GM19099 (cell line): Measurements from ENCODE around the gene SPINK1.

Source experiments
- POLR2A ChIP-seq: IDR thresholded peaks from 3 replicates; pipeline ENCODE4 v1.6.1; 2011; ENCODE audit warnings: low read depth; ENCODE audit not compliant: insufficient read length; ENCODE audit errors: extremely low read depth

The SPINK1 gene

DNA sequence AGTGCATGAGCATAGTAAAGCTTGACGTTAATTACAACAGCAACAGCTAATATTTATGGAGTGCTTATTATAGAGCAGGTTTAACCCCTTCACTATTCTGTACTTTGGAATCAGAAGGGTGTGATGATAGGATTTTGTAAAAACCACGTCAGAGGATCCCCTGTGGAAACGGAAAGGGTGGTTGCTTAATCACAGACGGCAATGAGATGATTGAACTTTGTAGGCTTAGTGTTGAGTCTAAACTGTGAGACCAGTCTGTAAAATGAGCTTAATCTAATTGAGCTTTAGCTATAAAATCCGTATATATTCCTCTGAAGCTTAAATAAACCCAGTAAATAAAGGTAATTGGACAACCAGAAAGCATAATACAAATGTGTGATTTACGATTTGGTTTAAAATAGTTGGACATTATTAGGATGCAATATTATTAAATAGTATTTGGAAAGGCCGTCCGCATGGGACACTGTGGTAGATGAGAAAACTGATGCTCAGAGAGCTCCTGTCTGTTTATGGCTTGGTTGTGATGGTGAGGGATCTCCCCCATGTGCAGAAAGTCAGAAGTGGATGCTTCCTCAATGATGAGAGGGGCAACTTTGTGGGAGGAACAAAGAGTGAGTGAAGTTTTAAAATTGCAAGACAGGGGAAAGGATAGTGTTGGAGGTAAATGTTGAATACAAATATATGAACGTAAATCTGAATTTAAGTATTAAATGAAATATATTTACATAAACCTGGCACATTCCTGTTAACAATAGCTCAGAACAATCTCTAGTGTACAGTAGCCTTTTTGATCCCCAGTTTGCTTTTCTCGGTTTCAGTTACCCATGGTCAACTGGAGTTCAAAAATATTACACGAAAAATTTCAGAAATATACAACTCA is 23.7 kb upstream of the SPINK1 start:
- no peak for TF ChIP-seq POLR2A

GRCh38 chr5:147854331-147854730 is 22.9 kb upstream of the SPINK1 start:
- no peak for TF ChIP-seq POLR2A

DNA sequence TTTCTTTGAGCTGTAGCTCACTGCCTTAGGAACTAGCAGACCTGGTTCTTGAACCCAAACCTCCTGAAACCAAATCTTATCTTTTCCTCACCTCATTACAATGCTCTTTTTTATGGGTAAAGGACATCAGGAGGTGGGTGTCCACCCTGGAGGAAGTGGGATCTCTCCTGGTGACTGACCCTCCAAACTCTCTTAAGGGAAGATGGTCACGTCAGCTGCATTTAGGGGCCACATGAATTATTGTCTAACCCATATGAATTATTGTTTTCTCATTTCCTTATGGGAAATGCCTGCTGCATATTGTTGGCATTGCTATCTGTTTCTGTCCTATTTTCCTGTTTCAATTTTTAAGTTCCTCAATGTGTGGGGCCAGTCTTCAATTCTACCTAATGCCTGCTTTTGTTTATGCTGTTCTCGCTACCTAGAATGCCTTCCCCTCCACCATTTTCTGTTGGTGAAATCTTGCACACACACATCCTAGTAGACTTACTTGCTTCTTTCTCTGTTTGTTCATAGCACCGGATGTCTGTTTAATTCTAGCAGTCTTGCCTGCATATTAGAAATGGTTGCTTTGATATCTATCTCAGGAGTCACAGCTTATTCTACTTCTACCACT is 22.0 kb upstream of the SPINK1 start:
- no peak for TF ChIP-seq POLR2A

DNA sequence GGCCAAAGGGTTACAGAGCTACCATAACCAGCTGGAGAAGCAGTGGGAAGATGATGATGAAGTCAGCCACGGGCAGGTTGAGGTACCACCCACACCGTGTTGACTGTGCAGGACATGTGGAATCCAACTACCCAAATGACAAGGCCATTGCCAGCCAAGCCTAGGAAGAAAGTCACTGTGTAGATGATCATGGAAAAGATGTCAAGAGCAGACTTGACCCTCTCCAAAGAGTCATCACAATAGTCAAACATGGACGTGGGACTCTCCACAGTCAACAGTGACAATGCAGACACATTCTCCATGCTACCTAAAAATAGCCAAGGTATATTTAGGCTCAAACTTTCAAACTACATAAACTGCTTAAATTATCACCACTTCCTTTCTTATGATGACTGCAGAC is 20.9 kb upstream of the SPINK1 start:
- TF ChIP-seq POLR2A: no peak

- TF ChIP-seq POLR2A: no peak
These were observed 20.1 kb upstream of the SPINK1 start for GRCh38 chr5:147851578-147851977.

DNA sequence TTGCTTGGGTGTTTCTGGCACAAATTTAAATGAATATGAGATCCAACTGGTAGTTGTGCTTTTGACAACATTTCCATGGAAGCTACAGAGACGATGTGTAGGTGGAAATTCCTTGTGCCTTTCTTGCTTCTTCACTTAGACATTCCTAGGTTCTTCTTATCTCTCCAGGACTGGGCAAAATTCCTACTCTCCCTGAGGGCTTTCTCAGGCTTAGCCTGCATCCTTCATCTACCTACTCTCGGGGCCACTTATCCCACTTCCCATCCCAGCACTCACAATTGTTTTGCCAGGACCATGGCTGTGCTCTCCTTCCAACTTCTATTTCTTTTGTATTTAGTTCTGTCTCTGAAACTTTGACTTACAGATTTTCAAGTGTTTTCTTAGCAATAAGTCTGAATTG is 17.8 kb upstream of the SPINK1 start:
- no peak for TF ChIP-seq POLR2A

- no peak for TF ChIP-seq POLR2A
These were observed 14.1 kb upstream of the SPINK1 start for GRCh38 chr5:147845618-147846017.

DNA sequence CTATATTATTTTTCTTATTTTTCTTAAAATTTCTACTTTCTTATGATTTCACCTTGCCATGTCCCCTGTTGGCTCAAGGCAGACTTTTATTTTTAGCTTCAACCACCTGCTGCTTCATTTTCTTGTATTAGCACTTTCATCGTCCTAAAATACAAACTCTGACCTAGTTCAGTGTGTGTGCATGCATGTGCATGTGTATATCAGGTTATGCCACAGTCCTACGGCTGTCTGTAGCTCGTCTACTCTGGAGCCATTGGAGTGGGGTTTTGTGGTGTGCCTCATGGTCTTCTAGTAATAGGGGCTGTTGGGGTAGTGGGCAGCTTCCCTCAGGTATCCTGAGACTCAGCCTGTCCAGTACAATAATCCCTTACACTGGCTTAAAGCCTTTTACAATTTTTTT is 13.4 kb upstream of the SPINK1 start:
- TF ChIP-seq POLR2A: no peak

- no peak for TF ChIP-seq POLR2A
These were observed 11.4 kb upstream of the SPINK1 start for GRCh38 chr5:147842869-147843268.

GRCh38 chr5:147836439-147836838 is 5.0 kb upstream of the SPINK1 start:
- TF ChIP-seq POLR2A: no peak

DNA sequence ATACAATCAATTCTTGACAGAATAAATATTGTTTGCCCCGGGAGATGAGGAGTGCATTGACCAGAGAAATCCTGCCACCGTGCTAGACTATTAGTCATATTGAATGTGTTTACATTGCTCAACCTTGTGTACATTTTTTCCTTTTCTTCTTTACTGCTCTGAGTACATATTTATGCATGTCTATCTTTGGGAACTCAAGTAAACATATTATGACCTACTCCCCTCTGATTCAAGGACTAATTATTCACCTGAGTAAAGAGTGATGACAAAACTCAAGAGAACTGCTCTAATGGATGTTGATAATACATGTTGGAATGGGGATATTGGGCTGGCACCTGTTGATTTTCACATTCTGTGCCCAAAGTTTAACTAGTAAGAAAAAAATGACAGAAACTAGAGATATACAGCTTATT is 3.9 kb upstream of the SPINK1 start:
- TF ChIP-seq POLR2A: no peak

- no peak for TF ChIP-seq POLR2A
These were observed 1.1 kb upstream of the SPINK1 start for GRCh38 chr5:147832541-147832940.

DNA sequence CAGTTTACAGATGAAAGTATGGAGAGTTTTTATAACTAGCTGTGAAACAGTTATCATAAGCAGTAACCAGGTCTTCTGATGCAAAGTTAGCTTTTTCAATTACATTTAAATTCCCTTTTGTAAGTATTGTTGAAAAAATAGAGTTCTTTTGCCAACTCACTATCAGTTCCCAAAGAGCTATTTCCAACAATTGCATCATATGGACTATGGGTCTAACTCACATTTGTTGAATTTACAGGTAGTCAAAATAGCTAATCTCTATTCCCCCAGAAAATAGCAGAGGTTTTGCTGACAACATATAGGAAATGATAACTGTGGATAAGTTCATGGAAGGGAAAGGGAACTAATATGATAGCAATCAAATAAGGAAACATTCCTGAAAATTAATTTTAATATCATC is 1.4 kb downstream of the SPINK1 start:
- TF ChIP-seq POLR2A: no peak

DNA sequence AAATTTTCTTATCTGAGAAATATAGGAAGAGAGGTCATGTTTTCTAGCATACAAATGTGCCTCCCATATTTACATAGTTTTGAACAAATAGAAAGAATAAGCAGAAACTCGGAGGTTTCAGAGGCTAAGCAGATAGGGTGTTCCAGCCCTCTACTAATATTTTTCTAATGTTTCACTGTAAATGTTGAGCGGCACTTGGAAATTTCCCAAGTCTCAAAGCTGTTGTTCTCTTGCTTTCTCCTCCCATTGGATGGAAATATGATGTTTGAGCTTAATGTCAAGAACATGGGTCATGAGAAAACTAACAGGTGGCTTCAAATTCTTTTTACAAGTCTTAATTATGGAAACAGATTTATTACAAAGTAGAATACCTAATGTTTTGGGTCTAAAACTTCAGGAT is 5.1 kb downstream of the SPINK1 start:
- no peak for TF ChIP-seq POLR2A

DNA sequence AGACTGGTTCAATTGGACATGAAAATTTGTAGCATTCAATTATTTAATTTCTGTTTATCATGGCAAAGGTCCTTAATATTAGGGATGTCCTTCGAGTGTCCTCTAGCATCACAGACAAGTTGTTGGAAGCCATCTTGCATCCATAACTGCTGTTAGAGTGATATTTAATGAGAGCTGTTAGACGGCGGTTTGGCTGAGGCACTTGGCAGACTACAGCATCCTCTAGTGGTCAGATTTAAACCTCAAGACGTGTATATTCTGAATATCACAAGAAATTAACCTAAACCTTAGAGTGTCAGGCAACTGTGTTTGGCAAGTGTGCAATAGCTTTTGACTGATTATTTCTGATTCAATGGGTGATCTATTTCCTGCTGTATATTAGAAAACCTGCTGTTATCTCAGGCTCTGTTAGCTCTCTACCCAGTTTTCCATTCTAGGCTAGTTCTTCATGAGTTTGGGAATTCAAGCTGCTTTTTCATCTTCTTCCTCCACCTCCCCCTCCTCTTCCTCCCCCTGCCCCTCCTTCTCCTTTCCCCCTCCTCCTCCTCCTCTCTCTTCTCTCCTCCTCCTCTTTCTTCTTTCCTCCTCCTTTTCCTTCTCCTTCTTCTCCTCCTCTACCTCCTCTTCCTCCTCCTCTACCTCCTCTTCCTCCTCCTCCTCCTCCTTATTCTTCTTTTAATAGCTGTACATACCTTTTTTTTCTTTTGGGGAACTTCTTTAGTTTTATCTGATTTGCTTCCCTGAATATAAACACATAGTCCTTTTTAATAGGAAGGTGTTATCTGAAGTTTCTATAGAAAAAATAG is 8.6 kb downstream of the SPINK1 start:
- no peak for TF ChIP-seq POLR2A

GRCh38 chr5:147821766-147822165 is 9.7 kb downstream of the SPINK1 start:
- no peak for TF ChIP-seq POLR2A

DNA sequence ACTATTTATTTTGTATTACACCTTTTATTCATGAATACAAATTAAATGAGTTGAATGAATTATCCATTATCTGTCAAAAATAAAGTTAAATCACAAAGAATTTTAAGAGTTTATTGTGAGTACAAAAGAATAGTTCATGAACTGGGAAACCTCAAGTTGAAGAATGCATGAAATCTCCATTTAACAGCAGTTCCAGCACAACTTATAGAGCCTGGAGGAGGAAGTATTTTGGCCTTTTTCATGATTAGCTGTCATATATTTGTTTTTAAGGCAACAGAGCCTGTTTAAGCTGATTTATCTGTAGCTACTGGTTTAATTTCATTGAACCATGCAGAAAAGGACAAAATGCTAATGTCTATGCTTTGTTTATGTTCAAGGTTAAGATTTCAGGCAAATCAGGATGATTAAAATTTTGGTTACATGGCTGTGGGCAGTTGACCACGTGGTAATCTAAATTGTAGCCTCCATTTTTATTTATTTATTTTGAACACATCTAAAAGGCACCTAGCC is 12.2 kb downstream of the SPINK1 start:
- TF ChIP-seq POLR2A: no peak
